HG02642 (cell line): ENCODE results near the gene C4BPA.

Source experiments
- ATAC-seq: cut with Tn5 transposase; IDR thresholded peaks from one replicate; pipeline ENCODE4 v1.9.1; 2021; ENCODE audit warnings: mild to moderate bottlenecking; ENCODE audit not compliant: unreplicated experiment, poor library complexity

The C4BPA gene

GRCh38 chr1:207102659-207103058 lies 1.4 kb upstream of the C4BPA start:
- no peak for ATAC-seq

GRCh38 chr1:207109004-207109403 lies 5.0 kb downstream of the C4BPA start:
- no peak for ATAC-seq

GRCh38 chr1:207112616-207113296 lies 8.7 kb downstream of the C4BPA start:
- no peak for ATAC-seq

GRCh38 chr1:207115269-207115668 lies 11.2 kb downstream of the C4BPA start:
- no peak for ATAC-seq

- no peak for ATAC-seq
Observed at GRCh38 chr1:207124389-207124788, 20.4 kb downstream of the C4BPA start.

GRCh38 chr1:207128336-207128921 lies 24.4 kb downstream of the C4BPA start:
- no peak for ATAC-seq

GRCh38 chr1:207129053-207129452 lies 25.0 kb downstream of the C4BPA start:
- ATAC-seq, result no peak

- ATAC-seq, result no peak
Observed at GRCh38 chr1:207130252-207131036, 26.4 kb downstream of the C4BPA start.

- ATAC-seq, result no peak
Observed at GRCh38 chr1:207131163-207131562, 27.1 kb downstream of the C4BPA start.

- no peak for ATAC-seq
Observed at GRCh38 chr1:207134581-207134980, 30.5 kb downstream of the C4BPA start.

- ATAC-seq, result no peak
Observed at GRCh38 chr1:207139616-207140015, 35.6 kb downstream of the C4BPA start.

- no peak for ATAC-seq
Observed at GRCh38 chr1:207140536-207140935, 36.5 kb downstream of the C4BPA start.

GRCh38 chr1:207145401-207146058 lies 41.5 kb downstream of the C4BPA start:
- ATAC-seq, result no peak

- no peak for ATAC-seq
Observed at GRCh38 chr1:207151920-207152319, 47.9 kb downstream of the C4BPA start.

GRCh38 chr1:207152792-207153468 lies 48.9 kb downstream of the C4BPA start:
- ATAC-seq, result no peak

GRCh38 chr1:207155028-207155427 lies 51.0 kb downstream of the C4BPA start:
- ATAC-seq, result no peak

GRCh38 chr1:207156095-207156494 lies 52.1 kb downstream of the C4BPA start:
- ATAC-seq, result no peak

- no peak for ATAC-seq
Observed at GRCh38 chr1:207156826-207157225, 52.8 kb downstream of the C4BPA start.

- ATAC-seq, result no peak
Observed at GRCh38 chr1:207164086-207164485, 60.1 kb downstream of the C4BPA start.

GRCh38 chr1:207172321-207172720 lies 68.3 kb downstream of the C4BPA start:
- ATAC-seq, result no peak
